Stimulated activated CD8-positive, alpha-beta memory T cell treated with anti-CD3 and anti-CD28 coated beads, Interleukin-2, amount 100 ng/mL, for 48 hours (primary cell): Measurements from ENCODE around the gene ZNF280B.
"Not testable (repeated sequence)": the region's sequence is repeated elsewhere in the genome, so short reads cannot be mapped to it uniquely, and the experiment has no call there.

Experiments
- DNase-seq, 2 donors: peaks; one replicate each; pipeline ENCODE4 v3.0.0-alpha.2; 2020; ENCODE audit warnings: low read depth in 2 of 2

The ZNF280B gene

DNA sequence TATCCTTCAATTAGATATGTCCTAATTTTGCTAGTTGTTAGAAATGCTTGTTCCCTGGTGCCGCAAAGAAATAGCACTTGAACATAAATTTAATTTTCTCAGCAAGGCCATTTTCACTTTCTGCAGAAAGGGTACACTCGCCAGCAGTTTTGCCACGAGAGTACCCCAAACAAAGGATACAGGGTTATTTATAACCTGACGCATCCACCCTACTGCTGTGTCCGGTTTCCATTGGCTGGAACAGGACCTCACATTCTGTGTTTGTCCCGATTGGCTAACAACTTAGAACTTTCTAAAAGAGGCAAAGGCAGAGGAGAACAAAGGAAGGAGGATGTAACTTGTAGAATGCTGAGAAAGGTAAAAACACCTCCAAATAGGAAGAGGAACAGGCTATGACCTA is 1.4 kb upstream of the ZNF280B start:
- DNase-seq, result not testable (repeated sequence)

DNA sequence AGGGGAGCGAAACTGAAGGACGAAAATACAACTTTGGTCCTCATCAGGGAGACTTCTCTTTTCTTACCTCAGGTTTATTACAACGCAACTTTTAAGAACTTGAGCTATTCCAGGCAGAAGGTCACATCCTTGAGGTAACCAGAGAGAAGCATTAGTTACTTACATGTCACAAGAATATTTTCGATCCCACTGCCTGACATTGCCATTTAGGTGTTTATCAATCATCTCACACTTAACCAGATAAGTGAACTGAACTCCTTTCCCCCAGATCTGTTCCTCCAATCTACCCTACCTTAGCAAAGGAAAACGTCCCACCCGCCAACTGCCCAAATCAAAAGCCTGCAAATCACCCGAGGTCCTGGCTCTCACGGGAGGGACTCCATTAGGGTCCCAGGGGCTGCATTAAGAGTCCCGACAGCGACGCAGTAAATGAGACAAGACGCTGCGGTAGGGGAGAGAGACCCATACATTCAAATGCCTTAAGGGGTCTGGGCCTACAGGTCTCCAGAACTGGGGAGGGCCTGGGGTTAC is 734 bp downstream of the ZNF280B start:
- DNase-seq, result no peak

DNA sequence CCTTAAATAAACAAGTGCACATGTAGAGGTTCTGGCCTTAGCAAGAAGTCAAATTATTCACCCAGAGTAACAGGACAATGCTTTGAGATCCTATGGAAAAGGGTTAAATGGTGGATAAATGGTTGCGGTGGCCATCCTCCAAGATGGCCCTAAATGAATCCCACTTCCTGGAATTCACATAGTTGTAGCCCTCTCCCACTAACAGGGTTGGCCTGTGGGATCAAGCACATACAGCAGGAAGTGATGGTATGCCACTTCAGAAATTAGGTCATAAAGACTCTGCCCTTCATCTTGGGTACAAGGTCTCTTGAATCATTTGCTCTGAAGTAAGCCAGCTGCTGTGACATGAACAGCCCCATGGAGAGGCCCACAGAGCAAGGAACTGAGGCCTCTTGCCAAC is 1.8 kb downstream of the ZNF280B start:
- DNase-seq, result no peak

- no peak for DNase-seq
These were observed 10.3 kb downstream of the ZNF280B start for GRCh38 chr22:22498267-22498666.

DNA sequence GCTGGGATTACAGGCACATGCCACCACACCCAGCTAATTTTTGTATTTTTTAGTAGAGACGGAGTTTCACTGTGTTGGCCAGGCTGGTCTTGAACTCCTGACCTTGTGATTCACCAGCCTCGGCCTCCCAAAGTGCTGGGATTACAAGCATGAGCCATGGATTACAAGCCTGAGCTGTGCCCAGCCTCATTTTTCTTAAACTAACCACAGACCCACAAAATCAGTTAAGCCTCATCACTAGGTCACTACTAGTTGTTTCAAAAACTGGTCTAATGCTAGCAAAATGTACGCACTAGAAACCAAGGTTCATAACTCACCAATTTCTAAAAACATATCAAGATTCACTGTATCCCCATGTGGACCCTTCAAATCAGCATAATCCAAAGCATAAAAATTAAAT is 17.0 kb downstream of the ZNF280B start:
- not testable (repeated sequence) for DNase-seq

DNA sequence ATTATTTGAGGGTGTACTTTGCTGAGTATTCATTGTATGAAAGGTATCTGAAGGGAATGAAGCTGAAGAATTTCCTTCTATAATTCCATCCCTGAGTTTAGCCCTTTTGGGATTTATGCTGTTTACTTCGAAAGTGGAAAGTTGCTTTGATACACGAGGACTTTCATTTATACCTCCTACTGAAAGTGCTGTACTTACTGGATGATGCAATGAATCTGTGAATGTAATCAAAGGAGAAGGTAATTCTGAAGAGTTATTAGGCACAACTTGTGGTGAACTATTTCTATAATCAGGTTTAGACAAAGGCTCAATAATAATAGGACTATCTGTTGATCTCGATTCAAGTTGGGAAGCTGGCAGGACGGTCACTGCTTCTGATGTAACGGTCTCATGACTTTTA is 19.8 kb downstream of the ZNF280B start:
- no peak for DNase-seq

- DNase-seq, result no peak
These were observed 20.5 kb downstream of the ZNF280B start for GRCh38 chr22:22487869-22488597.

DNA sequence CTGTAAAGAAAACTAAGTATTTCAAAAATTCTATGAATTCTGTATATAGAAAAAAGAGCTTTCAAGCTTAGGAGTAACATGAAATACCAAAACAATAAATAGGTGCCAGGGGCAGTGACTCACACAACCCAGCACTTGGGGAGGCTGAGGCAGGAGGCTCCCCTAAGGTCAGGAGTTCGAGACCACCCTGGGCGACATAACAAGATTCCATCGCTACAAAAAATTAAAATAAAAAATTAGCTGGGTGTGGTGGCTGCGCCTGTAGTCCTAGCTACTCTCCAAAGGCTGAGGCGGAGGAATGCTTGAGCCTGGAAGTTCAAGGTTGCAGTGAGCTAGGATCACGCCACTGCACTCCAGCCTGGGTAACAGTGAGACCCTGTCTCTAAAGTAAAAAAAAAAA is 21.5 kb downstream of the ZNF280B start:
- DNase-seq, result no peak

- DNase-seq, result no peak
These were observed 22.2 kb downstream of the ZNF280B start for GRCh38 chr22:22486132-22486899.

DNA sequence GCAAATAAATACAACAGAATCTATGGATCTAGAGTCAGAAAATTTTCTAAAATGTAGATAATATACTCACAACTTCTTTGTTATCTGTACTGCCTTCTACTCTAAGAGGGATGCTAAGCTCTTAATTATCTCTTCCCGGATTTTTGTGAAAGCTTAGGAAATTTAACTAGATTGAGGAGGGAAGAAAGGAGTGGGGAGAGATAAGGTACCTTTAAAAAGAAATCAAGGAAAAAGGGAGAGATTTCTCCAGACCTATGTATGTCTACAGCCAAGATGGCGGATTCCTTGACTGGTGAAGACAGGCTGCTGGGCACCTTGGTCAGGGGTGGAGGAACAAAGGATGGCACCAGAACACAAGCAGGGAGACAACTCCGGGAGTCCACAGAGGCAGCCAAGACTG is 23.0 kb downstream of the ZNF280B start:
- no peak for DNase-seq

GRCh38 chr22:22484023-22484422 is 24.5 kb downstream of the ZNF280B start:
- DNase-seq, result no peak

- DNase-seq, result no peak
These were observed 27.6 kb downstream of the ZNF280B start for GRCh38 chr22:22480940-22481339.

GRCh38 chr22:22479999-22480532 is 28.5 kb downstream of the ZNF280B start:
- DNase-seq, result no peak

- DNase-seq, result no peak
These were observed 29.4 kb downstream of the ZNF280B start for GRCh38 chr22:22479116-22479515.

DNA sequence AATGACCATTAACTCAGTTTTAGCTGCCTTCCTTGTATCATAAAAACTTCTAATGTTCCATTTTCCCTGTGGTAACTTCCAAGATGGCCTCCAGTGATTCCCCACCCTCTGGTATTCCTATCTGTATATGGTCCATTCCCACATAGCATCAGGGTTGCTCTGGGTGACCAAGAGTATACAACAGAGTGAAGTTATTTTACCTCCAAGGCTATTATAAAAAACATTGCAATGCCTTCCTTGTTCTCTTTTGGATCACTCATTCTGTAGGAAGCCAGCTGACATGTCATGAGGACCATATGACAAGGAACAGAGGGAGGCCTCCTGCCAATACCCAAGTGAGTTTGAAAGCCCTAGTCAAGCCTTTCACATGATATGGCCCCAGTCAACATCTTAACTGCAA is 30.1 kb downstream of the ZNF280B start:
- no peak for DNase-seq

GRCh38 chr22:22474733-22475132 is 33.8 kb downstream of the ZNF280B start:
- DNase-seq, result no peak

DNA sequence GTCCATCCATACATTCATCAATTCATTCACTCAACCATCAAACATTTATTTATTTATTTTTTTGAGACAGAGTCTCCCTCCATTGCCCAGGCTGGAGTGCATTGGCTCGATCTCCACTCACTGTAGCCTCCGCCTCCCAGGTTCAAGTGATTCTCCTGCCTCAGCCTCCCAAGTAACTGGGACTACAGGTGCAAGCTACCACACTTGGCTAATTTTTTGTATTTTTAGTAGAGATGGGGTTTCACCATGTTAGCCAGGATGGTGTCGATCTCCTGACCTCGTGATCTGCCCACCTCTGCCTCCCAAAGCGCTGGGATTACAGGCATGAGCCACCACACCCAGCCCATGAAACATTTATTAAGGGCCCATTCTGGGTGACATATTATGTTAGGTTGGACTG is 37.4 kb downstream of the ZNF280B start:
- not testable (repeated sequence) for DNase-seq

- DNase-seq, result no peak
These were observed 39.0 kb downstream of the ZNF280B start for GRCh38 chr22:22469527-22469926.

GRCh38 chr22:22468794-22469469 is 39.6 kb downstream of the ZNF280B start:
- DNase-seq, result not testable (repeated sequence)

DNA sequence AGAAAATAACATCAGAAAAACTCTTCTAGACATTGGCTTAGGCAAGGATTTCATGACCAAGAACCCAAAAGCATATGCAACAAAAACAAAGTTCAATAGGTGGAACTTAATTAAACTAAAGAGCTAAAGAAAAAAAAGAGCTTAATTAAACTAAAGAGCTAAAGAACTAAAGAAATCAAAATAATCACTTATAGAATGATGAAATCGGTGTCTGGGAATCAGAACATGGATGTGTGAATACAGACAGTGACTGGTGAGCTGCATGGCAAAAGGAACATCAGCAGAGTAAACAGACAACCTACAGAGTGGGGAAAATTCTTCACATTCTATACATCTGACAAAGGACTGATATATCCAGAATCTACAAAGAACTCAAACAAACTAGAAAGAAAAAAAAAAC is 41.4 kb downstream of the ZNF280B start:
- DNase-seq, result no peak

GRCh38 chr22:22465782-22466181 is 42.8 kb downstream of the ZNF280B start:
- DNase-seq, result no peak

DNA sequence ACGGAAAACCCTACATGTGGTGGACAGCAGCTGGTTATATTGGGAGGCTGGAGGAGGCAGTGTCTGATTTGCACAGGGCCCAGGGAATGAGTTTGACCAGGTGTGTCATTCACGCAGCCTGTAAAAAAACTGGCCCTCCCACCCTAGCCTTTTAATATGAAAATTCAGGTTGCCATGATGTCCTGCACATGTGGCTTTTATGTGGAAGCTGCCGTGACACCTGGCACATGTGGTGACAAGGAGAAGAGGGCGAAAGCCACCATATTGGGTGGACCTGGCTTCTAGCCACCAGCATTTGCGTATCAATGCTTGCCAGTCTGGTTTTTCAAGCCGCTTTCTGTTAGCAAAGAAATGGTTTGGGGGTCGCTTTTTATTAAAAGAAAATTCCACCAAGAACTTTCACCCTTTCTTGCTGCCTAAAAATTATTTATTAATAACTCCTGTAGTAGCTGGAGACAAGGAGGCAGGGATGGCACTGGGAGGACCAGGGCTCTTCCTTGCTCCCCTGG is 43.4 kb downstream of the ZNF280B start:
- DNase-seq, result no peak
